HepG2 (cell line): Measurements from ENCODE around the gene NEK11.

Experiments used
- CHD4 ChIP-seq: fragments of 200-600 bp; sonication (generic); IDR thresholded peaks from 2 replicates; pipeline ENCODE4 v1.7.0; 2017; ENCODE audit warnings: mild to moderate bottlenecking, low read length, borderline replicate concordance
- CTCF ChIP-seq: sonication (generic); formaldehyde crosslinking; IDR thresholded peaks from 2 replicates; pipeline ENCODE4 v1.5.0; 2020; ENCODE audit warnings: mild to moderate bottlenecking, missing genetic modification reagents, moderate library complexity
- MAF1 ChIP-seq: sonication (generic); formaldehyde crosslinking; IDR thresholded peaks from 2 replicates; pipeline ENCODE4 v1.5.0; 2020; ENCODE audit warnings: missing genetic modification reagents, borderline replicate concordance
- MTF1 ChIP-seq: sonication (generic); formaldehyde crosslinking; IDR thresholded peaks from 2 replicates; pipeline ENCODE4 v1.5.0; 2020; ENCODE audit warnings: missing genetic modification reagents
- POLR2A ChIP-seq, 2 experiments: IDR thresholded peaks; 2 replicates each; pipeline ENCODE4 v1.6.1; 2011; ENCODE audit warnings: low read depth in 2 of 2, low read length in 2 of 2, mild to moderate bottlenecking in 1 of 2, moderate library complexity in 1 of 2; ENCODE audit not compliant: insufficient read depth in 1 of 2
- SOX5 ChIP-seq: IDR thresholded peaks from 2 replicates; pipeline ENCODE4 v1.6.1; 2016; ENCODE audit warnings: borderline replicate concordance
- ZNF772 ChIP-seq: sonication (generic); formaldehyde crosslinking; IDR thresholded peaks from 2 replicates; pipeline ENCODE4 v1.5.0; 2020; ENCODE audit warnings: mild to moderate bottlenecking, missing genetic modification reagents
- ZSCAN20 ChIP-seq: sonication (generic); formaldehyde crosslinking; IDR thresholded peaks from 2 replicates; pipeline ENCODE4 v1.4.0; 2020; ENCODE audit warnings: missing genetic modification reagents, mild to moderate bottlenecking, borderline replicate concordance
- ZSCAN21 ChIP-seq: sonication (generic); formaldehyde crosslinking; IDR thresholded peaks from 2 replicates; pipeline ENCODE4 v1.8.0; 2022; ENCODE audit warnings: mild to moderate bottlenecking, missing genetic modification reagents, moderate library complexity, borderline replicate concordance

GRCh38 chr3:131031660-131032059 is 5.0 kb downstream of the NEK11 start:
- TF ChIP-seq CTCF (CRISPR knock-in tag) (no peak), ZSCAN21 (CRISPR knock-in tag) (no peak), MAF1 (no peak), ZSCAN20 (CRISPR knock-in tag) (no peak), ZNF772 (no peak), CHD4 (no peak), POLR2A (IDR thresholded peaks at IDR 0.05; ENCODE audit: insufficient read depth in 1 of 2, low read depth in 2 of 2, low read length in 2 of 2) (no peak), MTF1 (CRISPR knock-in tag) (no peak), SOX5 (no peak)
